Measurements from ENCODE around the gene ZNF425.

GRCh38 chr7:149172534-149172920 lies 46.4 kb upstream of the ZNF425 start:
- TF ChIP-seq CTCF (IDR thresholded peaks at IDR 0.05) (no peak), POLR2A (IDR thresholded peaks at IDR 0.05) (no peak)

Measured in stomach (tissue), 4 donors.